Suprapubic skin (tissue), 4 donors: ENCODE data around the gene LEFTY2.

Experiments
- EP300 ChIP-seq: sonication (generic); formaldehyde crosslinking; IDR thresholded peaks from one replicate; pipeline ENCODE4 v1.6.1; 2017; ENCODE audit warnings: antibody characterized with exemption
- POLR2A ChIP-seq, 2 donors: fragments of 450-650 bp; IDR thresholded peaks; one replicate each; pipeline ENCODE4 v1.6.1; 2017; ENCODE audit warnings: antibody characterized with exemption in 2 of 2, mild to moderate bottlenecking in 2 of 2, moderate library complexity in 2 of 2
- POLR2AphosphoS5 ChIP-seq, 3 donors: sonication (generic); formaldehyde crosslinking; IDR thresholded peaks; one replicate each; pipeline ENCODE4 v1.6.1; 2017; ENCODE audit warnings: antibody characterized with exemption in 3 of 3
- TF ChIP-seq, protein P1 (sequence below), 2 donors: fragments of 200-600 bp in 1 of 2; fragments of 450-650 bp in 1 of 2; sonication (generic) in 1 of 2; IDR thresholded peaks; one replicate each; pipeline ENCODE4 v1.5.1; 2016 to 2019; ENCODE audit warnings: antibody characterized with exemption in 2 of 2, mild to moderate bottlenecking in 1 of 2, moderate library complexity in 1 of 2

DNA sequence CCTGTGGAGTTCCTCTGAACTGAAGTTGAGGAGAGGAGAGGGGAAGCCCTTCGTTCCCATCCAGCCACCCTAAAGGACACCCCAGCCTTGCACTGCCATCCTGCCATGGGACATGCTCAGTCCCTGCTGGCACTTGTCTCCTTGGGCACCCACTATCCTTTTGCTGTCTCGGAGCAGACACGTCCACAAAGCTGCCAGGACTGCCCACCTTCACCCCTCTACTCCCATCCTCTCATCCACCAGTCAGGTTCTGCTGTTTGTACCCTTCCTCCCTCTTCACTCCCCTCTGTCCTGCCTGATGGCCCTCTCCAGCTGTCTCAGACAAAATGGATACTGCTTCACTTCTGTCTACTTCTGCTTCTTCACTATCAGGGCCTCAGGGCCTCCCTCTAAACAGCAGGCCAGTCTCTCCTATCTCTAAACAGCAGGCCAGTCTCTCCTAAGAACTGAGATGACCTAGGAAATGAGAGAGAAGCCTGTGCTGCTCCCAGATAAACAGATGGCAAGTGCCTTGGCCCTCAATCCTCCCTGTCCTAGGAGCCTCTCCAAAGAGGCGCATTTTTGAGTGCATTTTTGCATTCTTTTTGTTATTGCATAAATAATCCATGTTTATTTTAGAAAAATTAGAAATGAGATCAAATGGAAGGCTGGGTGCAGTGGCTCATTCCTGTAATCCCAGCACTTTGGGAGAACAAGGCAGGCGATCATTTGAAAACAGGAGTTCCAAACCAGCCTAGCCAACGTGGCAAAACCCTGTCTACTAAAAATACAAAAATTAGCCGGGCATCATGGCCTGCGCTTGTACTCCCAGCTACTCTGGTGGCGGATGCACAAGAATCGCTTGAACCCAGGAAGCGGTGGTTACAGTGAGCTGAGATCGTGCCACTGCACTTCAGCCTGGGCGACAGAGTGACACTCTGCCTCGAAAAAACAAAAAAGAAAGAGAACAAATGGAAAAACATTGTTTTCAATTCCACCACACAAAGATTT is 12.5 kb downstream of the LEFTY2 start:
- TF ChIP-seq, protein P1, sequence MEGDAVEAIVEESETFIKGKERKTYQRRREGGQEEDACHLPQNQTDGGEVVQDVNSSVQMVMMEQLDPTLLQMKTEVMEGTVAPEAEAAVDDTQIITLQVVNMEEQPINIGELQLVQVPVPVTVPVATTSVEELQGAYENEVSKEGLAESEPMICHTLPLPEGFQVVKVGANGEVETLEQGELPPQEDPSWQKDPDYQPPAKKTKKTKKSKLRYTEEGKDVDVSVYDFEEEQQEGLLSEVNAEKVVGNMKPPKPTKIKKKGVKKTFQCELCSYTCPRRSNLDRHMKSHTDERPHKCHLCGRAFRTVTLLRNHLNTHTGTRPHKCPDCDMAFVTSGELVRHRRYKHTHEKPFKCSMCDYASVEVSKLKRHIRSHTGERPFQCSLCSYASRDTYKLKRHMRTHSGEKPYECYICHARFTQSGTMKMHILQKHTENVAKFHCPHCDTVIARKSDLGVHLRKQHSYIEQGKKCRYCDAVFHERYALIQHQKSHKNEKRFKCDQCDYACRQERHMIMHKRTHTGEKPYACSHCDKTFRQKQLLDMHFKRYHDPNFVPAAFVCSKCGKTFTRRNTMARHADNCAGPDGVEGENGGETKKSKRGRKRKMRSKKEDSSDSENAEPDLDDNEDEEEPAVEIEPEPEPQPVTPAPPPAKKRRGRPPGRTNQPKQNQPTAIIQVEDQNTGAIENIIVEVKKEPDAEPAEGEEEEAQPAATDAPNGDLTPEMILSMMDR (IDR thresholded peaks at IDR 0.05) = no peak
- TF ChIP-seq POLR2AphosphoS5 (IDR thresholded peaks at IDR 0.05) (no peak), POLR2A (IDR thresholded peaks at IDR 0.05) (no peak), EP300 (no peak)
